NCI-H345 treated with DMSO at 0.1 percent for 48 hours (cell line): ENCODE measurements around the gene WRNIP1.

Experiments used
- DNase-seq: peaks from one replicate; lab custom pipeline; 2025; ENCODE audit not compliant: unreplicated experiment; lab: John Stamatoyannopoulos, UW

WRNIP1 gene

DNA sequence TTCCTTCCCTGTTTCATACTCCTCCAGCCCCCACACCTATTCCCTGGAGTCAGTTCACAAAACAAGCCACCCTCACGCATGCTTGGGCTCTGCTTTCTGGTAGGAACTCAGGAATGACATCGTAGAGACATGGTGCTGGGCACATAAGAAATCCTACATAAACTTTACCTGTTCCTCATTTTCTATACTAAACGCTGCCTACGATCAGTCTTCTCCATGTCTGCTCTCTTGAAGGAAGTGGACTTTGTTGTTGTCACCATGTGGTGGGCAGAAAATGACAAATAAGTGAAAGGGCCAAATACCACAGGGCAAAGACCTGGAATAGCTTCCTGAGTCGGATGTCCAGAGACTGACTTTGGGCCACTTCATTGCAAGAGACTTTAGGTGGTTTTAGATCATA is 24.6 kb upstream of the WRNIP1 start:
- DNase-seq, result no peak

- no peak for DNase-seq
Observed at GRCh38 chr6:2741756-2742155, 23.4 kb upstream of the WRNIP1 start.

GRCh38 chr6:2743280-2744208 is 21.6 kb upstream of the WRNIP1 start:
- DNase-seq, result no peak

GRCh38 chr6:2744209-2744771 is 20.9 kb upstream of the WRNIP1 start:
- DNase-seq, result no peak

DNA sequence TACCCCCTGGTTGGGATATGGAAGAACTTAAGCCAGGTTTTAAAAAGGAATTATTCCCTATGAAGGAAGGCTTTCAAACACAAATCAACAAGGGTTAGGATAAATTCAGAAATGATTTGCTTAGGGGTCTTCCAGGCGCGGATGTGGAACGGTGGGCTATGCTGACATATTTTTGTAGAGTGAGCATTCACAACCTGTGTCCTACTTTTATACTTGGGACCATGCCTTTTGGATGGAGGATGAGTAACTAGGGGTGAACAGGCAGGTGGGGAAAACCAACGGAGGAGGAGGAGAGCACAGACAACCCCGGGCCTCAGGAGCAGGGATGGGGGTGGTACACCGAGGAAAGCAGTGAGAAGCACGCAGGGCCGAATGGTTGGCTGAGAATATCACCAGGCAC is 20.4 kb upstream of the WRNIP1 start:
- DNase-seq, result no peak

- no peak for DNase-seq
Observed at GRCh38 chr6:2745246-2745645, 19.9 kb upstream of the WRNIP1 start.

GRCh38 chr6:2746557-2747061 is 18.6 kb upstream of the WRNIP1 start:
- no peak for DNase-seq

GRCh38 chr6:2748183-2748582 is 17.0 kb upstream of the WRNIP1 start:
- DNase-seq, result no peak

GRCh38 chr6:2749969-2750600 is 15.1 kb upstream of the WRNIP1 start:
- no peak for DNase-seq

GRCh38 chr6:2750832-2751231 is 14.4 kb upstream of the WRNIP1 start, which contains the start of gene MYLK4:
Gene MYLK4 (minus strand): TSS chr6:2750922. CDS start chr6:2749294, 1,628 bp downstream.
- no peak for DNase-seq

- no peak for DNase-seq
Observed at GRCh38 chr6:2751871-2752270, 13.3 kb upstream of the WRNIP1 start.

- DNase-seq, result no peak
Observed at GRCh38 chr6:2752477-2753109, 12.6 kb upstream of the WRNIP1 start.

- no peak for DNase-seq
Observed at GRCh38 chr6:2753110-2753489, 12.1 kb upstream of the WRNIP1 start.

GRCh38 chr6:2753743-2754142 is 11.4 kb upstream of the WRNIP1 start:
- DNase-seq, result no peak

DNA sequence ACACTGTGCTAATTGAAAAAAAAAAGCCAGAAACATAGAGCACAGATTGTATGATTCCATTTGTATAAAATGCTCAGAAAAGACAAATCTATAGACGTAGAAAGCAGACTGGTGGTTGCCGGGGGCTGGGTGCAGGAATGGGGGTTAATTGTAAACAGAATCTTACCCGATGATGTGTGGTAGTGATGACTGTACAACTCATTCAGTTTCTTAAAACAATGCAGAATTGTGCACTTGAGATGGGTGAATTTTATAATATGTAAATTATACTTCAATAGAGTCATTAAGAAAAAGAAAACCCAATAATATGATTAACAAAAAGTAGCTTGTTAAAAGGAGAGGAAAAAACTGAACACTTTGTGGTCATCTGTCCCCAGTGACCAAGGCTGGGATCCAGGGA is 10.8 kb upstream of the WRNIP1 start:
- DNase-seq, result no peak

GRCh38 chr6:2754911-2755310 is 10.3 kb upstream of the WRNIP1 start:
- DNase-seq, result no peak

DNA sequence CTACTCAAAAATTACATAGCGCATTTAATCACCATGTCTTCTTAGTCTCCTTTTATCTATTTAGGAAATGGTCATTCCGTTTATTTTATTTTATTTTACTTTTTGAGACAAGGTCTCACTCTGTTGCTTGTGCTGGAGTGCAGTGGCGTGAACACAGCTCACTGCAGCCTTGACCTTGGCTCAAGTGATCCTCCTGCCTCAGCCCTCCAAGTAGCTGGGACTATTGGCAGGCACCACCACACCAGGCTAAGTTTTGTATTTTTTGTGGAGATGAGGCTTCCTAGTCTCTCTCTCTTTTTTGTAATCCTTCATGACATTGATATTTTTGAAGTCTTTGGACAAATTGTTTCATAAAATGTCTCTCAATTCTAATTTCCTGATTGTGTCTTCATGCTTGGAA is 9.7 kb upstream of the WRNIP1 start:
- DNase-seq, result no peak

GRCh38 chr6:2756241-2756640 is 9.0 kb upstream of the WRNIP1 start:
- no peak for DNase-seq

DNA sequence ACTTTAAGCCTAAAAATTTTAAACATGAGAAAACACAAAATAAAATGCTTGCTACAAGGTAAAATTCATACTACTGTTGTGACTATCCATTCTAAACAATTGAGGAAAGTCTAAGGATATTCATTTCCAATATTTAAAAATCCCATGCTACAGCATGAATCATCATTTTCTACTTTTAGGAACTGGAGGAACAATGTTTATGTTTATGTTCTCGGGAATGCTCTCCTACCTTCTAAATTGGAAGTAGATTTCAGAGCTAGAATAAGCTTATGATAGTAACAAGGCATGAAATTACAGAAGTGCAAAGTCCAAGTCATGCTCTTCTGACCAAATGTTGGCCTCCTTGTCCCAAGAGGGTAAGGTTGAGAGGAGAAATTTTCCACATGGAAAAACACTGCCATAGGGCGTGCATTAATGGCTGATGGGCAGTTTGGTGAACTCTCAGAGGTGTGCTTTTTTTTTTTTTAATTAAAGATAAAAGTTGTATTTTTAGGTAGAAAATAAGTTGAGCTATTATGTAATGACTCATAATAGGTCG is 8.4 kb upstream of the WRNIP1 start:
- DNase-seq, result no peak

- no peak for DNase-seq
Observed at GRCh38 chr6:2758980-2759379, 6.2 kb upstream of the WRNIP1 start.
